ENCODE results near the gene NUDT15. TPM values are rescaled to one million over a fixed set of nuclear protein-coding genes. Genes with fewer than 3 reads are reported as not detected.
"Not testable (repeated sequence)": the region's sequence is repeated elsewhere in the genome, so short reads cannot be mapped to it uniquely, and the experiment has no call there.

NUDT15 gene
- total RNA-seq = 10 to 100 TPM; 24.5 to 26.5 TPM

GRCh38 chr13:48037346-48038173 lies at the start of gene NUDT15:
TSS of gene NUDT15 (plus strand) at chr13:48037726. CDS start at chr13:48037747, 21 bp downstream.
- peaks cover 21% of the 10 kb centered on the region for H3K36me3 Mint-ChIP-seq

GRCh38 chr13:47990427-47990826 lies 47.1 kb upstream of the NUDT15 start:
- DNase-seq = no peak
- Mint-ChIP-seq H3K36me3 (peaks cover 50% of the 10 kb centered on the region), H3K27me3 (no peaks in the 10 kb centered on the region), H3K4me1 (peaks cover 4% of the 10 kb centered on the region), H3K27ac (no peak overlapping the region), H3K9me3 (no peaks in the 10 kb centered on the region), H3K4me3 (no peak overlapping the region)

More at GRCh38 chr13:48037346-48038173, at the start of gene NUDT15:
- DNase-seq = peak; percentile 95
- Mint-ChIP-seq H3K4me1 (peaks cover 33% of the 10 kb centered on the region), H3K9me3 (no peaks in the 10 kb centered on the region), H3K27ac (peak within 1 kb of the TSS; percentile 95), H3K4me3 (peak within 1 kb of the TSS; percentile 93), H3K27me3 (no peaks in the 10 kb centered on the region)

GRCh38 chr13:47990920-47991466 lies 46.5 kb upstream of the NUDT15 start:
- H3K27me3 Mint-ChIP-seq = no peaks in the 10 kb centered on the region
- H3K27ac Mint-ChIP-seq = no peak overlapping the region
- H3K4me1 Mint-ChIP-seq = peaks cover 4% of the 10 kb centered on the region
- peaks cover 44% of the 10 kb centered on the region for H3K36me3 Mint-ChIP-seq
- no peaks in the 10 kb centered on the region for H3K9me3 Mint-ChIP-seq
- no peak overlapping the region for H3K4me3 Mint-ChIP-seq
- DNase-seq = no peak

GRCh38 chr13:47991859-47992258 lies 45.7 kb upstream of the NUDT15 start:
- Mint-ChIP-seq H3K27ac (no peak overlapping the region), H3K4me3 (no peak overlapping the region), H3K9me3 (no peaks in the 10 kb centered on the region), H3K36me3 (peaks cover 35% of the 10 kb centered on the region), H3K27me3 (no peaks in the 10 kb centered on the region), H3K4me1 (peaks cover 7% of the 10 kb centered on the region)
- DNase-seq = no peak

GRCh38 chr13:47997384-47997783 lies 40.1 kb upstream of the NUDT15 start:
- no peak for DNase-seq
- Mint-ChIP-seq H3K36me3 (peaks cover 22% of the 10 kb centered on the region), H3K4me3 (no peak overlapping the region), H3K4me1 (peaks cover 33% of the 10 kb centered on the region), H3K27me3 (no peaks in the 10 kb centered on the region), H3K27ac (no peak overlapping the region), H3K9me3 (no peaks in the 10 kb centered on the region)

GRCh38 chr13:47999973-48000372 lies 37.6 kb upstream of the NUDT15 start:
- Mint-ChIP-seq H3K27me3 (no peaks in the 10 kb centered on the region), H3K9me3 (no peaks in the 10 kb centered on the region), H3K27ac (no peak overlapping the region), H3K4me1 (peaks cover 32% of the 10 kb centered on the region), H3K36me3 (peaks cover 9% of the 10 kb centered on the region), H3K4me3 (peak overlapping the region; percentile 97)
- no peak for DNase-seq

GRCh38 chr13:48000559-48001113 lies 36.9 kb upstream of the NUDT15 start:
- Mint-ChIP-seq H3K27me3 (no peaks in the 10 kb centered on the region), H3K36me3 (peaks cover 9% of the 10 kb centered on the region), H3K9me3 (no peaks in the 10 kb centered on the region), H3K27ac (peak overlapping the region; percentile 85), H3K4me3 (peak overlapping the region; percentile 97), H3K4me1 (peaks cover 32% of the 10 kb centered on the region)
- DNase-seq = no peak

GRCh38 chr13:48001114-48001881 lies 36.2 kb upstream of the NUDT15 start, which contains the start of gene SUCLA2:
TSS of gene SUCLA2 (minus strand) at chr13:48001273. CDS start at chr13:48001269, 4 bp downstream.
- peak within 1 kb of the TSS; percentile 97 for H3K4me3 Mint-ChIP-seq
- peaks cover 30% of the 10 kb centered on the region for H3K4me1 Mint-ChIP-seq
- peak; percentile 96 for DNase-seq
- H3K9me3 Mint-ChIP-seq = no peaks in the 10 kb centered on the region
- peaks cover 9% of the 10 kb centered on the region for H3K36me3 Mint-ChIP-seq
- peak within 1 kb of the TSS; percentile 85 for H3K27ac Mint-ChIP-seq
- H3K27me3 Mint-ChIP-seq = no peaks in the 10 kb centered on the region

GRCh38 chr13:48001999-48002398 lies 35.5 kb upstream of the NUDT15 start:
- DNase-seq, H3K36me3 Mint-ChIP-seq, H3K9me3 Mint-ChIP-seq, H3K27me3 Mint-ChIP-seq: not testable (repeated sequence)
- Mint-ChIP-seq H3K27ac (peak overlapping the region; percentile 85), H3K4me3 (peak overlapping the region; percentile 97), H3K4me1 (peaks cover 29% of the 10 kb centered on the region)

- no peak overlapping the region for H3K4me3 Mint-ChIP-seq
- H3K27me3 Mint-ChIP-seq = no peaks in the 10 kb centered on the region
Measured at GRCh38 chr13:48004201-48004600, 33.3 kb upstream of the NUDT15 start.

GRCh38 chr13:48006396-48006795 lies 31.1 kb upstream of the NUDT15 start:
- peaks cover 5% of the 10 kb centered on the region for H3K4me1 Mint-ChIP-seq
- DNase-seq = no peak
- H3K36me3 Mint-ChIP-seq = peaks cover 11% of the 10 kb centered on the region
- no peaks in the 10 kb centered on the region for H3K27me3 Mint-ChIP-seq
- no peak overlapping the region for H3K27ac Mint-ChIP-seq
- H3K9me3 Mint-ChIP-seq = no peaks in the 10 kb centered on the region
- H3K4me3 Mint-ChIP-seq = no peak overlapping the region

More at GRCh38 chr13:48004201-48004600, 33.3 kb upstream of the NUDT15 start:
- peaks cover 15% of the 10 kb centered on the region for H3K4me1 Mint-ChIP-seq
- no peak overlapping the region for H3K27ac Mint-ChIP-seq
- DNase-seq = no peak
- H3K9me3 Mint-ChIP-seq = no peaks in the 10 kb centered on the region
- peaks cover 12% of the 10 kb centered on the region for H3K36me3 Mint-ChIP-seq

- peaks cover 12% of the 10 kb centered on the region for H3K36me3 Mint-ChIP-seq
- no peak overlapping the region for H3K4me3 Mint-ChIP-seq
- H3K27ac Mint-ChIP-seq = no peak overlapping the region
- no peaks in the 10 kb centered on the region for H3K27me3 Mint-ChIP-seq
- H3K4me1 Mint-ChIP-seq = no peaks in the 10 kb centered on the region
- peaks cover 1% of the 10 kb centered on the region for H3K9me3 Mint-ChIP-seq
- no peak for DNase-seq
Measured at GRCh38 chr13:48009284-48009683, 28.2 kb upstream of the NUDT15 start.

GRCh38 chr13:48010698-48011097 lies 26.8 kb upstream of the NUDT15 start:
- Mint-ChIP-seq H3K9me3 (peaks cover 1% of the 10 kb centered on the region), H3K36me3 (peaks cover 12% of the 10 kb centered on the region), H3K27ac (no peak overlapping the region), H3K4me1 (no peaks in the 10 kb centered on the region), H3K27me3 (no peaks in the 10 kb centered on the region), H3K4me3 (no peak overlapping the region)
- no peak for DNase-seq

GRCh38 chr13:48012668-48013067 lies 24.9 kb upstream of the NUDT15 start:
- no peak for DNase-seq
- no peaks in the 10 kb centered on the region for H3K4me1 Mint-ChIP-seq

GRCh38 chr13:48014359-48014758 lies 23.2 kb upstream of the NUDT15 start:
- DNase-seq = no peak
- no peaks in the 10 kb centered on the region for H3K27me3 Mint-ChIP-seq
- H3K36me3 Mint-ChIP-seq = peaks cover 5% of the 10 kb centered on the region
- no peak overlapping the region for H3K27ac Mint-ChIP-seq
- H3K9me3 Mint-ChIP-seq = peaks cover 1% of the 10 kb centered on the region
- H3K4me1 Mint-ChIP-seq = no peaks in the 10 kb centered on the region
- no peak overlapping the region for H3K4me3 Mint-ChIP-seq

More at GRCh38 chr13:48012668-48013067, 24.9 kb upstream of the NUDT15 start:
- Mint-ChIP-seq H3K27me3 (no peaks in the 10 kb centered on the region), H3K36me3 (peaks cover 12% of the 10 kb centered on the region), H3K9me3 (peaks cover 1% of the 10 kb centered on the region), H3K27ac (no peak overlapping the region), H3K4me3 (no peak overlapping the region)

Data from activated naive CD8-positive, alpha-beta T cell treated with anti-CD3 and anti-CD28 coated beads for 36 hours (primary cell).